HepG2 (cell line): ENCODE data around the gene ASCC3. TPM values are rescaled to one million over a fixed set of nuclear protein-coding genes. Genes with fewer than 3 reads are reported as not detected.

Experiments
- BORCS8-MEF2B ChIP-seq: sonication (generic); formaldehyde crosslinking; IDR thresholded peaks from 2 replicates; pipeline ENCODE4 v1.8.0; 2022; ENCODE audit warnings: mild to moderate bottlenecking, missing genetic modification reagents
- CBX1 ChIP-seq: IDR thresholded peaks from one replicate; pipeline ENCODE4 v1.6.1; 2016; ENCODE audit warnings: antibody characterized with exemption, low read depth
- EEA1 ChIP-seq: sonication (generic); formaldehyde crosslinking; IDR thresholded peaks from 2 replicates; pipeline ENCODE4 v1.5.1; 2020; ENCODE audit warnings: mild to moderate bottlenecking, missing genetic modification reagents, borderline replicate concordance
- GTF2F1 ChIP-seq: fragments of 150-350 bp; IDR thresholded peaks from 2 replicates; pipeline ENCODE4 v1.6.1; 2014; ENCODE audit warnings: low read length
- HOXA5 ChIP-seq: sonication (generic); formaldehyde crosslinking; IDR thresholded peaks from 2 replicates; pipeline ENCODE4 v1.4.0; 2020; ENCODE audit warnings: missing genetic modification reagents
- MEIS2 ChIP-seq: sonication (generic); formaldehyde crosslinking; IDR thresholded peaks from 2 replicates; pipeline ENCODE4 v1.9.0; 2021; ENCODE audit warnings: mild to moderate bottlenecking, missing genetic modification reagents
- MXI1 ChIP-seq: IDR thresholded peaks from 3 replicates; pipeline ENCODE4 v1.6.1; 2012; ENCODE audit warnings: low read depth, low read length, inconsistent platforms, borderline replicate concordance
- NFAT5 ChIP-seq: sonication (generic); formaldehyde crosslinking; IDR thresholded peaks from 2 replicates; pipeline ENCODE4 v1.4.0; 2020; ENCODE audit warnings: missing genetic modification reagents
- PAWR ChIP-seq: sonication (generic); formaldehyde crosslinking; IDR thresholded peaks from 2 replicates; pipeline ENCODE4 v1.4.0; 2020; ENCODE audit warnings: missing genetic modification reagents, mild to moderate bottlenecking, borderline replicate concordance
- SYNCRIP ChIP-seq: fragments of 200-400 bp; formaldehyde crosslinking; IDR thresholded peaks from 2 replicates; pipeline ENCODE4 v1.6.1; 2018; ENCODE audit warnings: mild to moderate bottlenecking, low read depth, low read length; ENCODE audit not compliant: insufficient read depth
- ZC3H4 ChIP-seq: sonication (generic); formaldehyde crosslinking; IDR thresholded peaks from 2 replicates; pipeline ENCODE4 v1.4.0; 2020; ENCODE audit warnings: missing genetic modification reagents, borderline replicate concordance
- ZEB1 ChIP-seq: IDR thresholded peaks from 2 replicates; pipeline ENCODE4 v1.6.1; 2012; ENCODE audit warnings: mild to moderate bottlenecking, low read depth, inconsistent platforms; ENCODE audit not compliant: insufficient replicate concordance
- ZNF10 ChIP-seq: sonication (generic); formaldehyde crosslinking; IDR thresholded peaks from 2 replicates; pipeline ENCODE4 v1.4.0; 2020; ENCODE audit warnings: mild to moderate bottlenecking, low read depth, missing genetic modification reagents, borderline replicate concordance
- ZNF251 ChIP-seq: sonication (generic); formaldehyde crosslinking; IDR thresholded peaks from 2 replicates; pipeline ENCODE4 v1.9.0; 2021; ENCODE audit warnings: mild to moderate bottlenecking, missing genetic modification reagents
- ZNF326 ChIP-seq: sonication (generic); formaldehyde crosslinking; IDR thresholded peaks from 2 replicates; pipeline ENCODE4 v1.4.0; 2020; ENCODE audit warnings: missing genetic modification reagents, borderline replicate concordance
- ZNF552 ChIP-seq: sonication (generic); formaldehyde crosslinking; IDR thresholded peaks from 2 replicates; pipeline ENCODE4 v1.9.0; 2022; ENCODE audit warnings: missing genetic modification reagents, mild to moderate bottlenecking, borderline replicate concordance
- ZNF569 ChIP-seq: sonication (generic); formaldehyde crosslinking; IDR thresholded peaks from 2 replicates; pipeline ENCODE4 v1.5.0; 2020; ENCODE audit warnings: mild to moderate bottlenecking, missing genetic modification reagents, moderate library complexity, borderline replicate concordance
- polyA plus RNA-seq, 8 experiments: library from polyadenylated mRNA; depleted of rRNA in 3 of 8; stranded (reverse) in 7 of 8; unstranded in 1 of 8; fragments of >200 nt; fragmentation: Illumina TruSeq in 4 of 8; extraction: Trizol in 4 of 8; gene quantifications; 2 replicates each; pipeline versions ENCODE4 v1.2.1 to v1.2.3, GENCODE V29; 2011 to 2016; ENCODE audit warnings: low read depth in 4 of 8, missing spikeins in 1 of 8, mixed read lengths in 1 of 8; ENCODE audit not compliant: insufficient read depth in 1 of 8
- total RNA-seq, 5 experiments: library from RNA; depleted of rRNA; stranded (reverse); fragments of >200 nt; fragmentation: Illumina TruSeq; extraction: Trizol; gene quantifications; 2 replicates each; pipeline ENCODE4 v1.2.3, GENCODE V29; 2016; ENCODE audit warnings: low read depth in 1 of 5
- TF ChIP-seq, protein P1 (sequence below): sonication (generic); formaldehyde crosslinking; IDR thresholded peaks from 2 replicates; pipeline ENCODE4 v1.5.0; 2020; ENCODE audit warnings: mild to moderate bottlenecking, missing genetic modification reagents, borderline replicate concordance

The ASCC3 gene
- total and polyA plus RNA-seq, 2 of the 13 experiments (the other 11 are each of a cell fraction or from before 2014, with no cell fraction given), result 23.1 to 55.7 TPM

GRCh38 chr6:100880853-100881706 is at the start of gene ASCC3 (continued):
- TF ChIP-seq ZNF552 (CRISPR knock-in tag), result peak; percentile 95
- peak; percentile 45 for TF ChIP-seq BORCS8-MEF2B (CRISPR knock-in tag)
- peak; percentile 67; the same call in 1 of the 2 replicates for TF ChIP-seq ZNF569 (CRISPR knock-in tag)
- TF ChIP-seq NFAT5, result peak; percentile 9; the same call in 1 of the 2 replicates
- TF ChIP-seq ZNF251 (CRISPR knock-in tag), result peak; percentile 24; the same call in 1 of the 2 replicates
- no peak for TF ChIP-seq ZC3H4 (CRISPR knock-in tag)
- TF ChIP-seq MXI1, result peak; percentile 65; the same call in 1 of the 3 replicates
- TF ChIP-seq ZNF10, result no peak
- TF ChIP-seq EEA1 (CRISPR knock-in tag), result peak; percentile 89; the same call in 1 of the 2 replicates
- TF ChIP-seq GTF2F1, result no peak
- TF ChIP-seq CBX1, result peak; percentile 78
- TF ChIP-seq ZNF326 (CRISPR knock-in tag), result no peak
- no peak for TF ChIP-seq SYNCRIP
- TF ChIP-seq, protein P1, sequence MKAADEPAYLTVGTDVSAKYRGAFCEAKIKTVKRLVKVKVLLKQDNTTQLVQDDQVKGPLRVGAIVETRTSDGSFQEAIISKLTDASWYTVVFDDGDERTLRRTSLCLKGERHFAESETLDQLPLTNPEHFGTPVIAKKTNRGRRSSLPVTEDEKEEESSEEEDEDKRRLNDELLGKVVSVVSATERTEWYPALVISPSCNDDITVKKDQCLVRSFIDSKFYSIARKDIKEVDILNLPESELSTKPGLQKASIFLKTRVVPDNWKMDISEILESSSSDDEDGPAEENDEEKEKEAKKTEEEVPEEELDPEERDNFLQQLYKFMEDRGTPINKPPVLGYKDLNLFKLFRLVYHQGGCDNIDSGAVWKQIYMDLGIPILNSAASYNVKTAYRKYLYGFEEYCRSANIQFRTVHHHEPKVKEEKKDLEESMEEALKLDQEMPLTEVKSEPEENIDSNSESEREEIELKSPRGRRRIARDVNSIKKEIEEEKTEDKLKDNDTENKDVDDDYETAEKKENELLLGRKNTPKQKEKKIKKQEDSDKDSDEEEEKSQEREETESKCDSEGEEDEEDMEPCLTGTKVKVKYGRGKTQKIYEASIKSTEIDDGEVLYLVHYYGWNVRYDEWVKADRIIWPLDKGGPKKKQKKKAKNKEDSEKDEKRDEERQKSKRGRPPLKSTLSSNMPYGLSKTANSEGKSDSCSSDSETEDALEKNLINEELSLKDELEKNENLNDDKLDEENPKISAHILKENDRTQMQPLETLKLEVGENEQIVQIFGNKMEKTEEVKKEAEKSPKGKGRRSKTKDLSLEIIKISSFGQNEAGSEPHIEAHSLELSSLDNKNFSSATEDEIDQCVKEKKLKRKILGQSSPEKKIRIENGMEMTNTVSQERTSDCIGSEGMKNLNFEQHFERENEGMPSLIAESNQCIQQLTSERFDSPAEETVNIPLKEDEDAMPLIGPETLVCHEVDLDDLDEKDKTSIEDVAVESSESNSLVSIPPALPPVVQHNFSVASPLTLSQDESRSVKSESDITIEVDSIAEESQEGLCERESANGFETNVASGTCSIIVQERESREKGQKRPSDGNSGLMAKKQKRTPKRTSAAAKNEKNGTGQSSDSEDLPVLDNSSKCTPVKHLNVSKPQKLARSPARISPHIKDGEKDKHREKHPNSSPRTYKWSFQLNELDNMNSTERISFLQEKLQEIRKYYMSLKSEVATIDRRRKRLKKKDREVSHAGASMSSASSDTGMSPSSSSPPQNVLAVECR (CRISPR knock-in tag), result peak; percentile 98
- TF ChIP-seq MEIS2 (CRISPR knock-in tag), result peak; percentile 82
- no peak for TF ChIP-seq PAWR (CRISPR knock-in tag)
- no peak for TF ChIP-seq ZEB1
- TF ChIP-seq HOXA5, result peak; percentile 84
